Uterus (tissue), 2 donors: Measurements from ENCODE around the gene MRPL52.
"Not testable (repeated sequence)": the region's sequence is repeated elsewhere in the genome, so short reads cannot be mapped to it uniquely, and the experiment has no call there.

Source experiments
- POLR2A ChIP-seq, 2 donors: fragments of 450-650 bp; IDR thresholded peaks; one replicate each; pipeline ENCODE4 v1.6.1; 2016; ENCODE audit warnings: antibody characterized with exemption in 2 of 2, mild to moderate bottlenecking in 1 of 2, moderate library complexity in 1 of 2
- TF ChIP-seq, protein P1 (sequence below), 4 experiments: fragments of 200-600 bp in 2 of 4; fragments of 450-650 bp in 2 of 4; sonication (generic) in 2 of 4; IDR thresholded peaks; one replicate each; pipeline ENCODE4 v1.5.1; 2016 to 2019; ENCODE audit warnings: antibody characterized with exemption in 4 of 4, mild to moderate bottlenecking in 2 of 4, moderate library complexity in 1 of 4

DNA sequence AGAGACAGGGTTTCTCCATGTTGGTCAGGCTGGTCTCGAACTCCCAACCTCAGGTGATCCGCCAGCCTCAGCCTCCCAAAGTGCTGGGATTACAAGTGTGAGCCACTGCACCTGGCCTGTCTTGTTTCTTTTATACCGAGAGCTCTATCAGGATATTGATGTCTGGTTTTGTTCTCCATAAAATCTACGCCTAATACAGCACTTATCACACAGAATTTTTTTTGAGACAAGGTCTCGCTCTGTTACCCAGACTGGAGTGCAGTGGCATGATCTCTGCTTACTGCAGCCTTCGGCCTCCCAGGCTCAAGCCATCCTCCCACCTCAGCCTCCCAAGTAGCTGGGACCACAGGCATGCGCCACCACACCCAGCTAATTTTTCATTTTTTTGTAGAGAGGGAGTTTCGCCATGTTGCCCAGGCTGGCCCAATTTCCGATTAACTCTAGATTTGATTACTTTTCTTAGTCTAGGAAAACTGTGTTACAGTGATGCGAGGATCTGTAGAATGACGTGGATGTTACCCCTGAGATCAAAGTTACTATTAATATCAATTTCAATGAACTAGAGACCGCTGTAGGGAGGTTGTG, 519 bp upstream of the MRPL52 start:
- TF ChIP-seq, protein P1, sequence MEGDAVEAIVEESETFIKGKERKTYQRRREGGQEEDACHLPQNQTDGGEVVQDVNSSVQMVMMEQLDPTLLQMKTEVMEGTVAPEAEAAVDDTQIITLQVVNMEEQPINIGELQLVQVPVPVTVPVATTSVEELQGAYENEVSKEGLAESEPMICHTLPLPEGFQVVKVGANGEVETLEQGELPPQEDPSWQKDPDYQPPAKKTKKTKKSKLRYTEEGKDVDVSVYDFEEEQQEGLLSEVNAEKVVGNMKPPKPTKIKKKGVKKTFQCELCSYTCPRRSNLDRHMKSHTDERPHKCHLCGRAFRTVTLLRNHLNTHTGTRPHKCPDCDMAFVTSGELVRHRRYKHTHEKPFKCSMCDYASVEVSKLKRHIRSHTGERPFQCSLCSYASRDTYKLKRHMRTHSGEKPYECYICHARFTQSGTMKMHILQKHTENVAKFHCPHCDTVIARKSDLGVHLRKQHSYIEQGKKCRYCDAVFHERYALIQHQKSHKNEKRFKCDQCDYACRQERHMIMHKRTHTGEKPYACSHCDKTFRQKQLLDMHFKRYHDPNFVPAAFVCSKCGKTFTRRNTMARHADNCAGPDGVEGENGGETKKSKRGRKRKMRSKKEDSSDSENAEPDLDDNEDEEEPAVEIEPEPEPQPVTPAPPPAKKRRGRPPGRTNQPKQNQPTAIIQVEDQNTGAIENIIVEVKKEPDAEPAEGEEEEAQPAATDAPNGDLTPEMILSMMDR (IDR thresholded peaks at IDR 0.05): not testable (repeated sequence)
- not testable (repeated sequence) for TF ChIP-seq POLR2A (IDR thresholded peaks at IDR 0.05)
